ENCODE measurements around the gene TEAD1. TPM values are rescaled to one million over a fixed set of nuclear protein-coding genes. Genes with fewer than 3 reads are reported as not detected.

TEAD1 gene
- total and polyA plus RNA-seq, 4 donors = 9.1 to 38.4 (median 10.7) TPM

DNA sequence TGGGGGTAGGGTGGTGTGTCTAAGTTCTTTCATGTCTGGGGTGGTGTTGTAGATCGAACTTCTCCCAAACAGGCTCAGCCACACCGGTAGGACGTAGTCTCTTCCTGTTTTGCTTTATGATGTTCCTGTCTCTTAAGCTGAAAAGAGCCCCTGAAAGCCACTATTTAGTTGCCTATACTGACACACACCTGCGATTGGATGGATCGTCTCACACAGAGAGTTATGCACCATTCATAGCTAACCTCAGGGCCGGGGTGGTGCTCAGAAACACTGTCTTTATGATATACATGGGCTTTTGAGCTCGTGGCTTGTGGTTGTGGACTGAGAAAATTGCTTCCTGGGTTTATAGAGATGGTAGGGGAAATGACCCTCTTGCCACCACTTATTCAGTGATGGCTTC, 137.6 kb downstream of the TEAD1 start:
- TF ChIP-seq FOXA1 (IDR thresholded peaks at IDR 0.05) = no peak
- no peak for TF ChIP-seq SP1 (IDR thresholded peaks at IDR 0.05)
- TF ChIP-seq RXRA (IDR thresholded peaks at IDR 0.05) = no peak
- no peak for TF ChIP-seq FOXA2 (IDR thresholded peaks at IDR 0.05)
- TF ChIP-seq, protein P1, sequence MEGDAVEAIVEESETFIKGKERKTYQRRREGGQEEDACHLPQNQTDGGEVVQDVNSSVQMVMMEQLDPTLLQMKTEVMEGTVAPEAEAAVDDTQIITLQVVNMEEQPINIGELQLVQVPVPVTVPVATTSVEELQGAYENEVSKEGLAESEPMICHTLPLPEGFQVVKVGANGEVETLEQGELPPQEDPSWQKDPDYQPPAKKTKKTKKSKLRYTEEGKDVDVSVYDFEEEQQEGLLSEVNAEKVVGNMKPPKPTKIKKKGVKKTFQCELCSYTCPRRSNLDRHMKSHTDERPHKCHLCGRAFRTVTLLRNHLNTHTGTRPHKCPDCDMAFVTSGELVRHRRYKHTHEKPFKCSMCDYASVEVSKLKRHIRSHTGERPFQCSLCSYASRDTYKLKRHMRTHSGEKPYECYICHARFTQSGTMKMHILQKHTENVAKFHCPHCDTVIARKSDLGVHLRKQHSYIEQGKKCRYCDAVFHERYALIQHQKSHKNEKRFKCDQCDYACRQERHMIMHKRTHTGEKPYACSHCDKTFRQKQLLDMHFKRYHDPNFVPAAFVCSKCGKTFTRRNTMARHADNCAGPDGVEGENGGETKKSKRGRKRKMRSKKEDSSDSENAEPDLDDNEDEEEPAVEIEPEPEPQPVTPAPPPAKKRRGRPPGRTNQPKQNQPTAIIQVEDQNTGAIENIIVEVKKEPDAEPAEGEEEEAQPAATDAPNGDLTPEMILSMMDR (IDR thresholded peaks at IDR 0.05; ENCODE audit: low read depth, low read length, missing input control) = no peak
- TF ChIP-seq YY1 (IDR thresholded peaks at IDR 0.05) = no peak
- TF ChIP-seq ZBTB33 (IDR thresholded peaks at IDR 0.05) = no peak
- no peak for TF ChIP-seq JUND (IDR thresholded peaks at IDR 0.05)
- TF ChIP-seq TAF1 (conservative IDR thresholded peaks at IDR 0.05) = no peak
- TF ChIP-seq HNF4A (conservative IDR thresholded peaks at IDR 0.05) = no peak
- TF ChIP-seq RAD21 (IDR thresholded peaks at IDR 0.05) = no peak
- TF ChIP-seq MAX (IDR thresholded peaks at IDR 0.05) = no peak
- no peak for TF ChIP-seq HNF4G (IDR thresholded peaks at IDR 0.05)
- no peak for TF ChIP-seq EGR1 (IDR thresholded peaks at IDR 0.05; ENCODE audit: low read depth in 2 of 2)
- DNase-seq (ENCODE audit: low spot score) = no peak
- Histone ChIP-seq H3K27me3 (ENCODE audit: control insufficient read depth in 4 of 4, insufficient read depth in 4 of 4, low read length in 3 of 4) (no peaks in the 10 kb centered on the region), H3K27ac (ENCODE audit: low read depth in 1 of 2, low read length in 2 of 2) (no peak overlapping the region), H3K4me3 (ENCODE audit: low read depth in 1 of 3, low read length in 3 of 3) (no peak overlapping the region), H3K4me1 (ENCODE audit: control insufficient read depth in 4 of 4, insufficient read depth in 4 of 4, low read length in 3 of 4) (peaks cover 0 to 5% (median 3%) of the 10 kb centered on the region in 4 donors), H3K9me3 (ENCODE audit: control insufficient read depth in 4 of 4, low read length in 3 of 4) (no peaks in the 10 kb centered on the region), H3K36me3 (ENCODE audit: control insufficient read depth in 4 of 4, insufficient read depth in 3 of 4, low read depth in 1 of 4, low read length in 3 of 4) (no peaks in the 10 kb centered on the region), H3K9ac (ENCODE audit: low read depth in 1 of 2, low read length in 2 of 2) (no peak overlapping the region)
- WGBS = 84% methylated on average over 7 of the region's 7 CpGs

DNA sequence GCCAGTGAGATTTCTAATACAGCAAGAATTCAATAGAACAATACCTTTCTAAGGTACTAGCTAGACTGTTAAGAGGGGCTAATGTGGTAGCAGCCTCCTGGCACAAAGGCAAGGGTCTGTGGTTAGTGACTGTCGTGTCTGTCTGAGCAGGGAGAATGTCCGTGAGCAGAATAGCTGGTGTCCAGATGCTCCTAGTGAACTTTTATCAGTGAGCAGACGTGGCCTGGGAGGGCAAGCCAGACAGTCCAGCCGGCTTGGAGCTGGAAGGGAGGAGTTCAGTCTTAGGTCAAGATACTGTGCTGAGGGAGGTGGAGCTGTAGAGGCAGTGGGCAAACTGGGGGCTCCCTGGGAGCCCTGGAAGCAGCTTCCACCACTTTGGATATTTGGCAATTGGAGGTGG, 138.6 kb downstream of the TEAD1 start:
- Histone ChIP-seq H3K27me3 (ENCODE audit: control insufficient read depth in 4 of 4, insufficient read depth in 4 of 4, low read length in 3 of 4) (no peaks in the 10 kb centered on the region), H3K27ac (ENCODE audit: low read depth in 1 of 2, low read length in 2 of 2) (no peak overlapping the region), H3K9ac (ENCODE audit: low read depth in 1 of 2, low read length in 2 of 2) (no peak overlapping the region), H3K4me1 (ENCODE audit: control insufficient read depth in 4 of 4, insufficient read depth in 4 of 4, low read length in 3 of 4) (peaks cover 0 to 5% (median 3%) of the 10 kb centered on the region in 4 donors), H3K4me3 (ENCODE audit: low read depth in 1 of 3, low read length in 3 of 3) (no peak overlapping the region), H3K36me3 (ENCODE audit: control insufficient read depth in 4 of 4, insufficient read depth in 3 of 4, low read depth in 1 of 4, low read length in 3 of 4) (no peaks in the 10 kb centered on the region), H3K9me3 (ENCODE audit: control insufficient read depth in 4 of 4, low read length in 3 of 4) (no peaks in the 10 kb centered on the region)
- WGBS = 65% methylated on average over 4 of the region's 4 CpGs
- TF ChIP-seq ZBTB33 (IDR thresholded peaks at IDR 0.05) = no peak
- TF ChIP-seq NR2F2 (IDR thresholded peaks at IDR 0.05) = peak; percentile 38
- DNase-seq (ENCODE audit: low spot score) = no peak

Data from liver (tissue), 9 donors.